Activated T-cell treated with anti-CD3 and anti-CD28 coated beads, Interleukin-2, amount 50 U/mL, for 1 hour (primary cell): ENCODE data around the gene TBX3.

Experiments used
- DNase-seq: peaks from one replicate; pipeline ENCODE4 v3.0.0-alpha.2; 2020

The TBX3 gene

DNA sequence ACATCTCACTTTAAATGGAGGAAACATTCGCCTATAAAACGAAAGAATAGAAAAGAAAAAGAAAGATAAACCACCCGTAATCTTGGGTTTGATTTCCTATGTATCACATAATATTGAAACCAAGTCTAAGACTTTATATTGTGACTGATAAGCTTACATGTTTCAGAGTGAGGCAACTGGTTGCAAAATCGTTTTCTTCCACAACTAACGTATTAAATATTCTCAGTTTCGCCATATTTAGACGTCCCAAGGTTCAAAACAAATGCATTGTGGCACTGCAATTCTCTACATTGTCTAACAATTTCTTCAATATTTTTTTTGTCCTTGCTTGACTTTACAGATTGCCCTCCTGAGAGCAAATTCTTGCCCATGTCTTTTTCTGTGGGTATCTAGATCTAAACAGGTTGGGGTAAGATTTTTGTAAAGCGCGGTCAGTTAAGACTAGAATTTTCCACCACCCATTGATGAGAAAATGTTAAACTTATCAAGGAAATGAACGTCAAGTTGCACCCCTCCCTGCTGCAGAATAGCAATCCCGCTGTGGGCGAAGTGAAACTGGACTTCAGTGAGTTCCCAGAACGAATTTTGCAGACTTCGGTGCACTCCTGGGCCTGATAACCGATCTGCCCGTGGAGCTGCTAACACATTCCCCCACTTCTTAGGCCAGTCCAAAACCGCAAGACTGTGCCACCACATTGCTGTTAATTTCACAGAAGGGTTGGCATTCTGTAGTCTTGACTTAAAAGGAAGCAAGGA is 2.7 kb downstream of the TBX3 start:
- no peak for DNase-seq

- DNase-seq = no peak
These were observed 3.3 kb downstream of the TBX3 start for GRCh38 chr12:114680604-114681069.

DNA sequence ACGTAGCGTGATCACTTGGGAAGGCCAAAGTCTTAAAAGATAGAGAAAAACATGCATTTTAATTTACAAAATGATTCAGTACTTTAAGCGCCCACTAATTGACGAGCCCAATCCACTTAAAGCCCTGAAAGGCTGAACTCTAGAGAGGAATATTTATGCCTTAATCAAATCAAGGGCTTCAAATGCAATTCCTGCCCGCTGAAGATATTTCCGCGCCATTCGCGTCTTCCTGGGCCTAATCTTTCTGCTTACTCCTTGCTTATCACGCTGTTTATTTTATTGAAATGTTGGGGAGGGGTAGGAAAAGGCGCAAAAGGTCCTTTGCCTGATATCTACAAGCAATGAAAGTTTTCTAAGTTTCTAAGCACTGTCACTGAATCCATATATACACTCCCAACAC is 4.0 kb downstream of the TBX3 start:
- DNase-seq = no peak

DNA sequence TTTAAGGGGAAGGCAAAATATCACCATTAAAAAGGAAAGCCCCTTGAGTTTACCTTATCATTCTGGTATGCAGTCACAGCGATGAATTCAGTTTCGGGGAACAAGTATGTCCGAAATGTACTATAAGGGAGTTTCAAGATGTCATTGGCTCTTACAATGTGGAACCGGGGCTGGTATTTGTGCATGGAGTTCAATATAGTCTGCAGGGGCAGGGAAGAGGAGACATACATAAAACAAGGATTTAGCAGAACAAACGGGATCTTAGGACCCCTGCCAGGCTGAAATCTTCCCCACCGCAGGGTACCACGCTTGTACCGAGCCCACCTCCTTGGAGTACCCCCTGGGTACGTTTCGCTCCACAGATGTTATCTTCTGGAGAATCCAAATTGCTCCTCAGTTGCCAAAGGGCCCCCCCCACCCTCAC is 4.5 kb downstream of the TBX3 start:
- DNase-seq = no peak

DNA sequence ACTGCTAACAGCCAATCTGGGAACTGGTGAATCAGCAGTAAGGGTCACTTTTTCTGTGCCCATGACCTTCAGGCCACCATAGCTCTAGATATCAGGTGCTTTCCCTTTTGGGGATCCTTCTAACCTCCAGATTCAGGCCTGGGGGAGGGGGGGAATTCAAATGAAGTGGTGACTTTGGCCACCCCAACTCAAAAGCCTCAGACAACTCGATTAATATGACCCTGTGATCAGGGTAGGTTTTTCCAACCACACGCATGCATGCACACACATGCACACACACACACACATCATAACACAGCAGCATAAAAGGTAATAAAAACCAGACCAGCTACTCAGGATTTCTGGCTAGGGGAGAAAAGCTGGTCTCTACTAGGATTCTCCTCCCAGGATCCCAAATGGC is 5.3 kb downstream of the TBX3 start:
- DNase-seq = no peak

- no peak for DNase-seq
These were observed 5.9 kb downstream of the TBX3 start for GRCh38 chr12:114678028-114678427.

- no peak for DNase-seq
These were observed 7.7 kb downstream of the TBX3 start for GRCh38 chr12:114676142-114676741.

- DNase-seq = no peak
These were observed 9.5 kb downstream of the TBX3 start for GRCh38 chr12:114674251-114675047.

- DNase-seq = no peak
These were observed 10.1 kb downstream of the TBX3 start for GRCh38 chr12:114673901-114674250.

GRCh38 chr12:114673169-114673833 is 10.7 kb downstream of the TBX3 start:
- DNase-seq = no peak

- no peak for DNase-seq
These were observed 11.2 kb downstream of the TBX3 start for GRCh38 chr12:114672817-114673168.

GRCh38 chr12:114671443-114672411 is 12.2 kb downstream of the TBX3 start:
- DNase-seq = no peak

GRCh38 chr12:114671066-114671442 is 12.9 kb downstream of the TBX3 start:
- no peak for DNase-seq

GRCh38 chr12:114670291-114670980 is 13.5 kb downstream of the TBX3 start:
- DNase-seq = no peak

- DNase-seq = no peak
These were observed 14.3 kb downstream of the TBX3 start for GRCh38 chr12:114669401-114670290.

GRCh38 chr12:114668886-114669288 is 15.1 kb downstream of the TBX3 start:
- DNase-seq = no peak

- no peak for DNase-seq
These were observed 15.7 kb downstream of the TBX3 start for GRCh38 chr12:114668151-114668885.

- DNase-seq = no peak
These were observed 16.3 kb downstream of the TBX3 start for GRCh38 chr12:114667669-114668150.
